GM19238 (cell line): Measurements from ENCODE around the gene UBIAD1.
"Not testable (repeated sequence)": the region's sequence is repeated elsewhere in the genome, so short reads cannot be mapped to it uniquely, and the experiment has no call there.

Experiments used
- DNase-seq: peaks from one replicate; pipeline ENCODE4 v3.0.0; 2011; ENCODE audit warnings: low spot score; ENCODE audit not compliant: insufficient read length

UBIAD1 gene, protein sequence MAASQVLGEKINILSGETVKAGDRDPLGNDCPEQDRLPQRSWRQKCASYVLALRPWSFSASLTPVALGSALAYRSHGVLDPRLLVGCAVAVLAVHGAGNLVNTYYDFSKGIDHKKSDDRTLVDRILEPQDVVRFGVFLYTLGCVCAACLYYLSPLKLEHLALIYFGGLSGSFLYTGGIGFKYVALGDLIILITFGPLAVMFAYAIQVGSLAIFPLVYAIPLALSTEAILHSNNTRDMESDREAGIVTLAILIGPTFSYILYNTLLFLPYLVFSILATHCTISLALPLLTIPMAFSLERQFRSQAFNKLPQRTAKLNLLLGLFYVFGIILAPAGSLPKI

DNA sequence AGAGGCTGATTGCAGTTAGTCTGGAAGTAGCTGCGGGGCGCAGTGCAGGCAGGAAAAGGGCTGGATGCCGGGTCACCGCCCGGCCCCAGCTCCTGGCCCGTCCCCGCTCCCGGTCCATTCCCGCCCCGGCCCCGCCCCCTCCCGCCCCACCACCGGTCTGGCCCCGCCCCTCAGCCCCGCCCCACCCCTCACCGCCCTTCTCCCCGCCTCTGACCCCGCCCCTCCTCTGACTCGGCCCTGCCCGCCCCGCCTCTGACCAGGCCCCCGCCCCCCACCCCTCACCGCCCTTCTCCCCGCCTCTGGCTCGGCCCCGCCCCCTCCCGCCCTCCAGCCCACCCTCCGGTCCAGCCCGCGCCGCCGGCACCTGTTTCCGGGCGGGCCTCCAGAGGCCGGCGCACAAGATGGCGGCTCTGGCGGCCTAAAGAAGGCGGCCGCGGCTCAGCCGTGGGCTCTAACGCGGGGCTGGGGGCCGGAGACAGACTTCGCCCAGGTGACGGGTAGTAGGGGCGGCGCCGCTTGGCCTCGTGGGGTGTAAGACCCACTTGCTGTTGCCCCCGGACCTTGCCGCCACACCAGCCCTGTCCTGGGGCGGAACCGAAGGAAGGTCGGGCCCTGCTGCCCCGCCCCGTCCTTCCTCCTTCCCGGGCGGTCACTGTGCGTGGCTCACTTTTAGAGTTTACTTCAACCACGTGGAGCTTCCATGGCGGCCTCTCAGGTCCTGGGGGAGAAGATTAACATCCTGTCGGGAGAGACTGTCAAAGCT lies at the start of gene UBIAD1:
TSS of gene UBIAD1 (plus strand) at position 367 of the 763 bp plus-strand sequence. CDS start at position 701, 334 bp downstream.
- DNase-seq: peak; percentile 82

DNA sequence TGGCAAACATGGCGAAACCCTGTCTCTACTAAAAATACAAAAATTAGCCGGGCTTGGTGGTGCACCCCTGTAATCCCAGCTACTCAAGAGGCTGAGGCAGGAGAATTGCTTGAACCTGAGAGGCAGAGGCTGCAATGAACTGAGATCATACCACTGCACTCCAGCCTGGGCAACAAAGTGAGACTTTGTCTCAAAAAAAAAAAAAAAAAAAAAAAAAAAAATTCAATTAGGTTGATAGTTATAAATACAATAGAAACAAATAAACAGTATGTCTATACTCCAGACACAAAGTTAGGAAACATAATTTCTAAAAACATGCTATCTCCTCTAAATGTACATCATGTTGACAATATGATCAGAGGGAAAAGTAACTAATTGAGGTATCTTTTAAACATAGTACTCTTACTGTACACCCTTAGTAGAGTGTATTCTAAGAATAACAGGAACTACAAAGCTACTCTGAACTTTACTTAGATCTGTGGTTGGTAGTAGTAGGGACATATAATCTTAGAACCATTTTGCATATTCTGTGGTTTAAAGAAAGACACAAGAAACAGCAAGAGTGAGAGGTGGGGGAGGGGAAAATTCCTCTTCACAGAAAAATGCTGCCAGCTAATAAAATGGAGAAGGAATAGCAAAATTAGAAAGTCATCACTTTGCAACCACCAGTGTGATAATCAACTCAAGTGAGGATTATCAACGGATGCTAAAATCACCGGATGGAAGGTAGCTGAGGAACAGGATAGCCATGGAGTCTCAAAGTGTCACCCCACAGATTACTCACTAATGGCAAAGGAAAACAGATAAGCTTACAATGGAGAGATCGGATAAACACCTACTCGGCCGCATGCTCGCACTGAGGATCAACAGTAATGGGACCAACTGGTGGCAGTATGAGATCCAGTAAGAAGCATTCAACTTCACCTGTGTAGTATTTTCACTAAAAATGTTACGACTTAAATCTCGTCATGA lies 45.6 kb upstream of the UBIAD1 start:
- DNase-seq: peak; percentile 17

DNA sequence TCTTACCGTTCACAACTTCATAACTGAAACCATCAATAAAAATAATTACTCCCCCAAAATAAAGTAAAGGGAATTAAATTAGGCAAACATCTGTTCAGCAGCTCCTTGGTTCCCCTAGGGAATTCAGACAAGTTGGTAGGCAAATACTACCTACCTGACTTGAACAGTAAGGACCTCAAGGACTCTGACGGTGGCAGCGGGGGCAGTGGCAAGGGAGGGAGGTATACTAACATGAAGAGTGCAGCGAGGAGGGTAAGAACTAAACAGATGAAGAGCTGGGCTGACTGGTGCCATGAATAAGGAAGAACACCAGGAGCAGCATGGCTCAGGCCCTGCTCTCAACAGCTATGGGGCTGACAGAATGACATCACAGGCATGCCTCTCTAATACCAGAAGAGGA lies 43.8 kb upstream of the UBIAD1 start:
- no peak for DNase-seq

DNA sequence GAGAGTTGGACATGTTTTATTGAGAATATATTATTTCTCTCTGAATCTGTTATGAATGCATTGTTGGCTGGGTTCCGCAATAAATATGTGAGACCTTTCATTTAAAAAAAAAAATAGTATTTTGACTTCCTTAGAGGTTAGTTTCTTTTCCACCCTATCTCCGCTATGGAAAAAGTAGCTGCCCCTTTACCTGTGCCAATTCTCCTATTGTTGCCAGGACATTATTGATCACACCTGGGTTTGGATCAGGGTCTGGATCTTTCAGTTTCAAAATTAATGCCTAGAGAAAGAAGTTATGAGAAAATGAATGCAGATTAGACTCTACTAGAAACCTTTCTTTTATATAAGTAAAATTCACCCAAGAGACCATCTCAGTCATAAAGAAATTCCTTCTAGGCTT lies 39.8 kb upstream of the UBIAD1 start:
- no peak for DNase-seq

DNA sequence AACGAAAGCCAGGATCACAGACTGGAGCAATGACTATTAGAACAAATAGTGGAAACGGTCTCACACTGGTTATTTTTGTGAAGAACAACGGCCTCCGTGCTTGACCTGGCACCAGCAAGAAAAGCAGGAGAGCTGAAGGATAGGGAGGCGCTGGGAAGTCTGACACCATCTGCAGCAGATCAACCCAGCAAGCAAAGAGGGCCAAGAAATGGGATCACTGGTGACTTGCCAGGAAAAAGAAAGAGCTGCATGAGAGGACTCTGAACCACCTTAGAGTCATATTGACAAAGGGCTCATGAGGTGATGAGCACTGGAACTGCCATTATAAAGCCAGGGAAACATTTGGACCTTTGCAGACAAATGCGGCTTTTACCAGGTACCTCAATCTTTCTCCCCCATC lies 35.6 kb upstream of the UBIAD1 start:
- DNase-seq: no peak

DNA sequence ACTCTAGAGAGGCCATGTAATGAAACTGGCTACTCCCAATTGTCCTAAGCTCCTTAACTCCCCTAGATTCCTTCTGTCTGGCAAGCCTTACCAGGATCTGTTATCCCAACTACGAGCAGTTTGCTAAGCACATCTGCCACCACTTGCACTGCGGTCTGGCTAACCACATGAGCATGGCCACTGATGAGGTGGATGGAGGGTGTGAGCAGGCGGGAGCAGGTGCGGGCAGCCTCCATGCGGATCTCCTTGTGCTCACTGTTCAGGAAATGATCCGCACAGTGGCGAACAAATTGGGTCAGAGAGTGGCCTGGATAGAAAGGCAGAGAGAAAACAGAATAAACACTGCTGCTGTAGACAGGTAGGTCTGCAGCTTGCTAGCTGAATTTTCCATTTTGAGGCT lies 34.7 kb upstream of the UBIAD1 start:
- no peak for DNase-seq

DNA sequence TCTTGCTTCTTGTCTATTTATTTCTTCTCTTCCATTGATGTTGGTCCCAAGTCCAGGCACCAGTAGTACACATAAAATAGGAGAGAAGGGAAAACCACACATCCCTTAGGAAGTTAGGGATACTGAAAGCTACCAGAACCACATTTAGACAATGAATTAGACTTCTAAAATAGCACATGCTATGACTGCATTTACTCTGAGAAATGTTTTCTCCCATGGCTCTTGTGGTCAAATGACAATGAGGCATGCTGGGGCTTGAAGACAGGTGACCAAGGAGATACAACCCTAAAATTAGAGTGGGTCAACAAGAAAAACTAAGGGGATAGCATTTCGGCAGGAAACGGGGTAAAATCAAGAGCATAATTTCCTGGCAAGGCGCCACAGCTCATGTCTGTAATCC lies 27.8 kb upstream of the UBIAD1 start:
- no peak for DNase-seq

DNA sequence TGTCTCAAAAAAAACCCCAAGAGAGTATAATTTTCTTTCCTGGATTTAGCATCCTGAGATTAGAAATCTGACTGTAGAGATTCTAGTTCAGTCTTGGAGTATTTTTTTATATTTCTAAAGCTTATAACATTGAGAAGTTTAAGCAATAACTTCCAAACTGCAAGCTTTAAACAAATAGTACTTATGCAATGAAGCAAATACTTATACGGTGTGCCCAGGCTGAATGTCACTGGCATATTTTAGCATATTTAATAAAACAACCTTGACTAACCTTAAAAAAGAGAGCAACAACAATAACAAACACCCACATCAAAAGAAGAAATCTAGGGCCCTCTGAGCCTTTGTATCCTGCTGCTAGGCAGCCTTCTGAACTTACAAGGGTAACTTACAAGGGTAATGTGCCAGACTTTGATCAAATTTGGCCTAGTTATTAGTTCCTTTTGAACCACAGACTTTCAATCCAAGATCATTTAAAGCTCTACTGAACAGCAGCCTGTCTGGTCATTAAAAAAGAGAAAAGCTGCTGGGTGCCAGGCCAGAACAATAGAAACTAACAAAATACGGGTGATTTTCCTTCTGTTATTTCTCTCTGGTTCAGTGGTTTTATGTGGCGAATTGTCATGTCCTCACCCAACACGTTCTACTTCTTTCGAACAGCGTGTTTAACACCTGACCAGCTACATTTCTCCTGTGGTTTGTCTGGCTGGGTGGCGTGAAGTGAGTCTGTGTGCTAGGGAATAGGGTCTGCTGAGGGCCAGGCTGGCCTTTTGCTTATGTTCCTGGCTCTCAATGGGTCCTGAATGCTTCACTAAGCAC lies 26.9 kb upstream of the UBIAD1 start:
- DNase-seq: no peak

DNA sequence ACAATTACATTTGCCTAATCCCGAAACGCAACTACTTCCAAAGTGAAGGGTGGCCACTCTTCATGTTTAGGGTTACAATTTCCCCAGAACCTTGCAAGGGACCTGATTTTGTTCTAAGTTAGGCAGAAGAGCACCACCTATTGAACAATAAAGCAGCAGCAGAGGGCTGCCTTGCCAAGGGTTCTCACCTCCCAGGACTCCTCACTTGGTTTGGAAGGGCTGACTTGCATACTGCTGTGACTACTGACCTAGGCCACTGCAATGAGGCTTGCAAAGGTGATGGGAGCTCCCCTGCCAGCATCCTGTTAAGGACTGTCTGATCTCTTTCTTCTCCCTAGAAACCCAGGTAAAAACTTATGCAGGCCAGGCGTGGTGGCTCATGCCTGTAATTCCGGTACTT lies 24.8 kb upstream of the UBIAD1 start:
- no peak for DNase-seq

DNA sequence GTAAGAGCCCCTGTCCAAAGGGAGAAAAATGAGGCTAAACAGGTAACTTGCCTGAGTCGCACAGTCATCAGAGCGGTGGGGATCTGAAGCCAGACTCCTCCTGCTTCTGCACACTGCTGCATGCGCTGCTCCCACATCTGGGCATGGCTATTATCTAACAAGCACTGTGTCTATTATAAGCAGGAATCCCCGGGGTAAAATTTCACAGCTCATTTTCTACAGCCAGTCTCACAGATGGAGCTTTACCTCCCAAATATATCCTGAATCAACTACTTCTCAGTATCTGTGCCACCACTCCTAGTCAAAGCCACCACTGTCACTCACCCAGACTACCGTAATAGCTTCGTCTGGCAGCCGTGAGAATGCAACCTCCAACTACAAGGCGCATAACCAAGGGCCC lies 20.5 kb upstream of the UBIAD1 start:
- DNase-seq: no peak

DNA sequence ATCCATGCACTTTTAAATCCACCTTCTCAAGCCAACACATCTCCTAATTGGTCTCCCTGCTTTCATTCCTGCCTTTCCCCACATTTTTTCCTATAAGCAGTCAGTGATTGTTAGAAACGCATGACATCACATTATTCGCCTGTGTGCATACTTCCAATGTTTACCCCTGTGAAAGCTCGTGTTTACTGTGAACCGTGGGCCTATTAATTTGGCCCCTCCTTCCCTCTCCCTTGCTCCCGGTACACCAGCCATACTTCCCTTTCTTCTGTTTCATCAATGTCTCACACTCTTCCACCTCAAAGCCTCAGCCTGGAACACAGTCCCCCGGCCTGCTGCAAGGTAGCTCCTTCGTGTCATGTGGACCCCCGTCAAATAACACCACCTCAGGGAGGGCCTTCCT lies 19.8 kb upstream of the UBIAD1 start:
- DNase-seq: no peak

DNA sequence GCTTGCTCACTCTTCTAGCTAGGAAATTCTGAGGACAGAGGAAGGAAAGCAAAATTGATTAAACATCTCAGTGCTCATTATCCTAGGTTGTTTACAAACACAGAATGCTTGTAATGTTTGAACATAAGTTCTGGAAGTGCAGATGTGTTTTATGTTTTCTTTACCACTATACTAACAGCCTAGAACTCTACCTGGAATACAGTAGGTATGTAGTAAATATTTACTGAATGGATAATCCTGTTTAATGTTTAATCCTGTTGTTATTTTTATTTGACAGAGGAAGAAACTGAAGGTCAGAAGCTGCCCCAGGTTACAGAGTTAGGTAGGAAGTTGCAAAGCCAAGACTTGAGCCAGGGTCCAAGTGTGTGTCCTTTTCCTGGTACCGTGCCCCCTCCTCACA lies 16.7 kb upstream of the UBIAD1 start:
- no peak for DNase-seq

DNA sequence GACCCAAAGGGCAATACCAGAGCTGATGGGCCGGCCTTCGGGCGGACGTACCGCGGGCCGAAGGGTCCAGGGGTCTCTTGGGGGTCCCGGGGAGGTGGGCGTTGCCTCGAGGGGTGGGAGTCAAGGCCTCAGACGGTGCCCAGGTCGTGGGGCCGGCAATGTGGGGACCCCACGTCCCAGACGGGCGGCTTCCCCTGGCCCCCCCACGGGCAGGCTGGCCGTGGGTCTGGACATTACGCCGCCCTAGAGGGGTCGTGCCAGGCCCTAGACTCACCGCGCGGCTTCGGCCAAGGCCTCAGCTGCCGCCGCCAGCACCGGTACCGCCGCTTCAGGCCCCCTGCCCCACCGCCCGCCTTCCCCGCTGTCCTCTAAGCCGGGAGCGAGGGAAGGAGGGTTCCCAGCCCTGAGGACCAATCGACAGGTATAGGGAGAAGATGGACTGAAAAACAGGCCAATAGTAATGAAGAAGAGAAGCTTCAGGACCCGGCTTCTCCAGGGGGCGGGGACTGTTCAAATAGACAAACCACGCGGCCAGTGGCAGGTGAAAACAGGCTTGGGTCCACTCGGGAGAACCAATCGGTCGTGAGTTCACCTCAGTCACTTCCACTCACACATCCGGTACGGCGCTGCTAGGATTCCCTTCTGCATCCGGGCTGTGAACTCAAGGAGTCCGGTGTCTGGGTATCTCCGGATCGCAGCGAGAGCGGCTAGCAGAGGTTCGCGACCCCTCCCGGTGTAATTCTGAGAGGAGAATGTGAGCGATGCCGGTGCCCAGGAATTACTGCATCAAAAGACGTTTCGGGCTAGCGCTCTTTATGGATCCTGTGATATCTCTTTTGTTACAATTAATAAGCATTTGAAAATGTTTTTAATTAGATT lies 10.6 kb upstream of the UBIAD1 start, which contains the start of gene MTOR:
TSS of gene MTOR (minus strand) at position 381 of the 879 bp plus-strand sequence. CDS start 3,142 bp downstream, outside the sequence.
- peak; percentile 98 for DNase-seq

DNA sequence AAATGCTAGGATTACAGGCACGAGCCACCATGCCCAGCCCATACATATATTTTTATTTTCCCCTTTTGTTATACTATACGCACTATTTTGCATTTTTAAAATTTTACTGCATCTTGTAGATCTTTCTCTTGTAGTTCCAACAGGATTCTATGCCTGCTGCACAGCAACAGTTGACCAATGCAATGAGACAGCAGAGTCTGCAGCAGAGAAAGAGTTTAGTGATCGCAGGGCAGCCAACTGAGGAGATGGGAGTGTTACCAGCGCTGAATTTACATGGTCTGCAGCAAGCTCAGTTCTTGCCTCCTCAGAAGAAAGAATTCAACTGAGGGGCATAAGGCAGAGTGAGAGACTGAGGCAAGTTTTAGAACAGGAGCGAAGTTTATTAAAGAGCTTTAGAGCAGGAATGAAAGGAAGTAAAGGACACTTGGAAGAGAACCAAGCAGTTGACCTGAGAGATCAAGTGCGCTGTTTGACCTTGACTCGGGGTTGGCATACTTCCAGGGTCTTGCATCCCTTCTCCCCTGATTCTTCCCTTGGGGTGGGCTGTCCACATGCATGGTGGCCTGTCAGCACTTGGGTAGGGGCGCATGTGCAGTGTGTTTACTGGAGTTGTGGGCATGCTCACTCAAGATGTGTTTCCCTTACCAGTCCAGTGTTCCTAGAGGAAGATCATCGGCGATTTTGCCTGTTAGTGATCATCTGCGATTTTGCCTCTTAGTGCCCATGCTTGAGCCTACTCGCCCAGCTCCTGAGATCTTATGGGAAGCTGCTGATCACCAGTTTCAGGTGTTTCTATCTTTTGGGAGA lies 6.5 kb upstream of the UBIAD1 start:
- no peak for DNase-seq

DNA sequence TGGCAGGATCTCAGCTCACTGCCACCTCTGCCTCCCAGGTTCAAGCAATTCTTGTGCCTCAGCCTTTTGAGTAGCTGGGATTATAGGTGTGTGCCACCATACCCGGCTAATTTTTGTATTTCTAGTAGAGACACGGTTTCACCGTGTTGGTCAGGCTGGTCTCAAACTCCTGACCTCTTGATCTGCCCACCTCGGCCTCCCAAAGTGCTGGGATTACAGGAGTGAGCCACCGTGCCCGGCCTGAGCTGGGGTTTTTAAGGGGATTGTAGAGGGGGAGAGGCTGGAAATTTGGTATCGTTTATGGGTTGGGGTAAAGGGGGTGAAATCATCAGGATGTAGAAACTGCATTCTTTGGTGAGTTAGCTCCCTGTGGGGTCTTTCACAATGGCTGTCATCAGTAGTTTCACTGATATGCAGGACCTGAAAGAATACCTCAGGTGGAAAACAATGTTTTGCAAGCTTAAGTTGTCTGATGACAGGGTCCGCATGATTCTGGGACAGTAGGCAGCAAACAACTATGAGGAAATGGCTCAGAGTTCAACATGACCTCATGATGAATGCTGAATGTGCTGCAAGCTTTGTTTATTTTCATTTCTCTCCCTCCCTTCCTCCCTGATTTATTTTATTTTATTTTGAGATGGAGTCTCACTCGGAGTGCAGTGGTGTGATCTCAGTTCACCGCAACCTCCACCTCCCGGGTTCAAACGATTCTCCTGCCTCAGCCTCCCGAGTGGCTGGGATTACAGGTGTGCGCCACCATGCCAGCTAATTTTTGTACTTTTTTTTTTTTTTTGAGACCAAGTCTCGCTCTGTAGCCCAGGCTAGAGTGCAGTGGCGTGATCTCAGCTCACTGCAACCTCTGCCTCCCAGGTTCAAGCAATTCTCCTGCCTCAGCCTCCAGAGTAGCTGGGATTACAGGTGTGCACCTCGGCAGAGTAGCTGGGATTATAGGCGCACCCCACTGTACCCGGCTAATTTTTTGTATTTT lies 5.4 kb upstream of the UBIAD1 start:
- DNase-seq: not testable (repeated sequence)

DNA sequence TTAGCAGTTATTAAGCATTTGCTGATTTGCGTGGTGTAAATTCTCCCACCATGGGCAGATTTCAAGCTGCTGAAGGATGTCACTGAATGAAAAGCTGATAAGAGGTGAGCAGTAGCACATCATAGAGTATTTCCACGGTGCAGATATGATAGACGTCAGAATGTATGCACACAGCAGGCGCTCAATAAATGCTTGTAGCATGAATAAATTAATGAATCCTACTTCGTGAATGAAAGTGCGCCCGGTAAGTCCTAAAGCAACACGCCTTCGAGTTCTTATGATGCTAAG lies 510 bp upstream of the UBIAD1 start:
- no peak for DNase-seq

DNA sequence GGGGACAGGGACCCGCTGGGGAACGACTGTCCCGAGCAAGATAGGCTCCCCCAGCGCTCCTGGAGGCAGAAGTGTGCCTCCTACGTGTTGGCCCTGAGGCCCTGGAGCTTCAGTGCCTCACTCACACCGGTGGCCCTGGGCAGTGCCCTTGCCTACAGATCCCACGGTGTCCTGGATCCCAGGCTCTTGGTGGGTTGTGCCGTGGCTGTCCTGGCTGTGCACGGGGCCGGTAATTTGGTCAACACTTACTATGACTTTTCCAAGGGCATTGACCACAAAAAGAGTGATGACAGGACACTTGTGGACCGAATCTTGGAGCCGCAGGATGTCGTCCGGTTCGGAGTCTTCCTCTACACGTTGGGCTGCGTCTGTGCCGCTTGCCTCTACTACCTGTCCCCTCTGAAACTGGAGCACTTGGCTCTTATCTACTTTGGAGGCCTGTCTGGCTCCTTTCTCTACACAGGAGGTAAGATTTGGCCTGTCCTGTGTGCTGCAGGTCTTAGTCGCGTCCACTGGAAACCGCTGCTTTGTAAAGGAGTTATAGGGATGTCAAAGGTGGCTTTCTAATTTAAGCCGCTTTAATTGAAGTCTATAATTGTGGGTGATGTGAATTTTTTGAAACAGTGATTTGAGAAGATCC lies 717 bp downstream of the UBIAD1 start:
- DNase-seq: no peak
